Measurements from ENCODE around the gene ACKR1.

Gene ACKR1

DNA sequence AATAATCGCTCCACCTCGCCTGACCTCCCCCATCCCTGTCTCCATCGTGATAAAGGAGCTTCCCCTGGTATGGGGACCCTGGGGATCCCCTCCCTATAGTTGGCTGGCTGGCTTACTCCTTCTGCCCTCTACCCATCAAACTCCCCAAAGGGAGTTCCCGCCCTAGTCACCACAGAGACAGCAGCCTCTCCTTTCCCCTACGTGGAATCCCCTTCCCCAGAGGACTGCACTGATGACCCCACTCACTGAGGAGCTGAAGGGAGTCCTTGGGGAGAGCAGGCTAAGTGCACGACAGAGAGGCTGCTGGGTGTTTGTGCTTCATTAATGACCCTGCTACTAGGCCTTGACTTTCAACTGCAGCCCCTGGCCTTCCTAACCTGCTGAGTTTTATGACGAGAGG lies 31.4 kb upstream of the ACKR1 start:
- H3K27ac Mint-ChIP-seq: no peak overlapping the region
- H3K27me3 Mint-ChIP-seq (ENCODE audit: low read depth): peaks cover 73% of the 10 kb centered on the region
- no peaks in the 10 kb centered on the region for H3K36me3 Mint-ChIP-seq (ENCODE audit: low read depth)
- H3K4me1 Mint-ChIP-seq: peaks cover 6% of the 10 kb centered on the region
- TF ChIP-seq, protein P1, sequence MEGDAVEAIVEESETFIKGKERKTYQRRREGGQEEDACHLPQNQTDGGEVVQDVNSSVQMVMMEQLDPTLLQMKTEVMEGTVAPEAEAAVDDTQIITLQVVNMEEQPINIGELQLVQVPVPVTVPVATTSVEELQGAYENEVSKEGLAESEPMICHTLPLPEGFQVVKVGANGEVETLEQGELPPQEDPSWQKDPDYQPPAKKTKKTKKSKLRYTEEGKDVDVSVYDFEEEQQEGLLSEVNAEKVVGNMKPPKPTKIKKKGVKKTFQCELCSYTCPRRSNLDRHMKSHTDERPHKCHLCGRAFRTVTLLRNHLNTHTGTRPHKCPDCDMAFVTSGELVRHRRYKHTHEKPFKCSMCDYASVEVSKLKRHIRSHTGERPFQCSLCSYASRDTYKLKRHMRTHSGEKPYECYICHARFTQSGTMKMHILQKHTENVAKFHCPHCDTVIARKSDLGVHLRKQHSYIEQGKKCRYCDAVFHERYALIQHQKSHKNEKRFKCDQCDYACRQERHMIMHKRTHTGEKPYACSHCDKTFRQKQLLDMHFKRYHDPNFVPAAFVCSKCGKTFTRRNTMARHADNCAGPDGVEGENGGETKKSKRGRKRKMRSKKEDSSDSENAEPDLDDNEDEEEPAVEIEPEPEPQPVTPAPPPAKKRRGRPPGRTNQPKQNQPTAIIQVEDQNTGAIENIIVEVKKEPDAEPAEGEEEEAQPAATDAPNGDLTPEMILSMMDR (IDR thresholded peaks at IDR 0.05; ENCODE audit: unreplicated experiment in 3 of 3): no peak
- peak overlapping the region in 1 of 3 experiments; percentile 12 for H3K4me3 Mint-ChIP-seq
- no peaks in the 10 kb centered on the region for H3K9me3 Mint-ChIP-seq

DNA sequence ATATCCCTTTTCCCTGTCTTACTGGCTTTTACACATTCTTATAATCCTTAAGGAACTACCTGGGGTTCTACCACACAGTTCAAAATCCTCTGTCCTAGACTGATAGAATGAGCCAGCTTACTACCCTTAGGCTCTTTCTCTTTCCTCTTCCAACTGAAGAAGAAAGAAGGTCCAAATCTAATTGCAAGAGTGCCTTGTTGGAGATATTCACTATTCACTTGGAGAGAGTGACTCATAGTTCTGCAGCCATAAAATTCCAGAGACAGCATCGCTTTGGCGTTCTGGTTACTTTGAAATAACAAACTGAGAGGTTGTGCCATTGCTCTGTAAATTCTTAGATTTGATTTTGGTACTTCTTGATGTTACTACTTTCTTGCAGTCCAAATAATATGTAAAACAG lies 29.1 kb upstream of the ACKR1 start:
- Mint-ChIP-seq H3K4me3 (no peak overlapping the region), H3K36me3 (ENCODE audit: low read depth) (no peaks in the 10 kb centered on the region), H3K27ac (no peak overlapping the region), H3K4me1 (peaks cover 6% of the 10 kb centered on the region), H3K9me3 (no peaks in the 10 kb centered on the region), H3K27me3 (ENCODE audit: low read depth) (peaks cover 56% of the 10 kb centered on the region)
- TF ChIP-seq, protein P1 (IDR thresholded peaks at IDR 0.05; ENCODE audit: unreplicated experiment in 3 of 3): no peak

DNA sequence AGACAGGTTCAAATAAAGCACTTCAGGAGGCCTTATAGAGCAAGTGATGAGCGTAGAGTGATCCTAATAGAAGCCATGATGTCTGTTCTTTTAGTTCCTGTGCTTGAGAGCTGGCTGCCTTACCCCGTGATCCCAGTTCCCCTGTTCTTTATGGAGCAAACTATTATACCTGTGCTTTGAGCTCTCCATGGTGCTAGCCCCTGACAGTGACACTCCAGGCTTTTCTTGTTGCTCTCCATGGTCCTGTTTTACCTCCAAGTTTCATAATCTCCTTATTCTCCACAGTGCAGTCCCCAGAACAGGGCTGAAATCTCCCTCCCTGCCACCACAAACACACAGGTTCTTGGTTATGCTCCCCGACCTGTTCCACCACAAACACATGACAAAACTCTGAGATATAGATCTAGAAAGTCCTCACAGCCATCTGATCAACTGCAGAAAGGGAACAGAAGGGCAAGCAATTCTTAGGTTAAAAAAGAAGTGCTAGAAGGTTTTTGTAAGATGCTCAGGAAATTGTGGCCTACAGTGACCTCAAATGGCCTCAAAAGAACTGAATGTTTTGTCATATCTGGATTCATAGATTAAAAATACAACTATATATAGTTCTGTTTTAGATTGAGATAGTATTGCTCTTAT lies 27.3 kb upstream of the ACKR1 start:
- no peak overlapping the region for H3K4me3 Mint-ChIP-seq
- TF ChIP-seq, protein P1 (IDR thresholded peaks at IDR 0.05; ENCODE audit: unreplicated experiment in 3 of 3): no peak
- H3K4me1 Mint-ChIP-seq: no peaks in the 10 kb centered on the region
- H3K9me3 Mint-ChIP-seq: no peaks in the 10 kb centered on the region
- no peaks in the 10 kb centered on the region for H3K36me3 Mint-ChIP-seq (ENCODE audit: low read depth)
- no peak overlapping the region for H3K27ac Mint-ChIP-seq
- peaks cover 47% of the 10 kb centered on the region for H3K27me3 Mint-ChIP-seq (ENCODE audit: low read depth)

DNA sequence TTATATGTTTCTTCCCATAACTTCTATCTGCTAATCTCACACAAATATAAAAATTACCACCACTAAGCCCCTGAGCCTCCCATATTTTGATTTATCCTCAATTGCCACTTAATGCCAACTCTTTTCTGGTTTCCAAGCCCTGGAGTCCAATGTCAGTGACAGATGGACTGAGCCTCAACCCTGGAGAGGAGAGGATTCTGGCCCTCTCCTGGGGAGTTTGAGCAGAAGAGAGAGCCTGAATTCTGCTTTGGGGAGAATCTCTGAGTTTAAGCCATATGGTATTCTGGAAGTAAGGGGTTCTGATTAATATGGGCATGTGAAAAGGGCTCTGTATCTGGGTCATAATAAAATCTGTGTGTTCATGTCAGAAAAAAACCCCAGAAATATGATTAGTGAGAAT lies 24.8 kb upstream of the ACKR1 start:
- TF ChIP-seq, protein P1 (IDR thresholded peaks at IDR 0.05; ENCODE audit: unreplicated experiment in 3 of 3): no peak
- Mint-ChIP-seq H3K27me3 (ENCODE audit: low read depth) (peaks cover 26% of the 10 kb centered on the region), H3K4me1 (no peaks in the 10 kb centered on the region), H3K9me3 (no peaks in the 10 kb centered on the region), H3K27ac (no peak overlapping the region), H3K4me3 (no peak overlapping the region), H3K36me3 (ENCODE audit: low read depth) (no peaks in the 10 kb centered on the region)

DNA sequence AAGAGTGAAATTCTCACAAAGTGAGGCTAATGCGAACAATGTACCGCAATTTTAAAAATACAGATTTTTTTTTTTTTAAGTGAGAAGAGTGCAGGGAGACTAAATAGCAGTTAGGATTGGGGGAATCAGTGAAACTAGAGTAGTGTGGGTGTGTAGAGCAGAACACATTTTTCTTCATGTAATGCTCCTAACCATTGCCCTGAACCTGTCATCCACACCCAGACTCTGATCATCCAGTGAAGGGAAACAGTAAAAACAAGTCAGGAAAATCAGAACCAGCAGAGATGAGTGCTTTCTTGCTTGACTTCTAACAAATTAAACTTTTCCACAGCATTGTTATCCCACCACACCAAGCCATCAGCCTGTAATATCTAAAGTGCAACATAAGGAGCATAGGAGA lies 24.2 kb upstream of the ACKR1 start:
- Mint-ChIP-seq H3K4me1 (no peaks in the 10 kb centered on the region), H3K27ac (no peak overlapping the region), H3K4me3 (no peak overlapping the region), H3K27me3 (ENCODE audit: low read depth) (peaks cover 20% of the 10 kb centered on the region), H3K36me3 (ENCODE audit: low read depth) (no peaks in the 10 kb centered on the region), H3K9me3 (no peaks in the 10 kb centered on the region)
- TF ChIP-seq, protein P1 (IDR thresholded peaks at IDR 0.05; ENCODE audit: unreplicated experiment in 3 of 3): no peak

DNA sequence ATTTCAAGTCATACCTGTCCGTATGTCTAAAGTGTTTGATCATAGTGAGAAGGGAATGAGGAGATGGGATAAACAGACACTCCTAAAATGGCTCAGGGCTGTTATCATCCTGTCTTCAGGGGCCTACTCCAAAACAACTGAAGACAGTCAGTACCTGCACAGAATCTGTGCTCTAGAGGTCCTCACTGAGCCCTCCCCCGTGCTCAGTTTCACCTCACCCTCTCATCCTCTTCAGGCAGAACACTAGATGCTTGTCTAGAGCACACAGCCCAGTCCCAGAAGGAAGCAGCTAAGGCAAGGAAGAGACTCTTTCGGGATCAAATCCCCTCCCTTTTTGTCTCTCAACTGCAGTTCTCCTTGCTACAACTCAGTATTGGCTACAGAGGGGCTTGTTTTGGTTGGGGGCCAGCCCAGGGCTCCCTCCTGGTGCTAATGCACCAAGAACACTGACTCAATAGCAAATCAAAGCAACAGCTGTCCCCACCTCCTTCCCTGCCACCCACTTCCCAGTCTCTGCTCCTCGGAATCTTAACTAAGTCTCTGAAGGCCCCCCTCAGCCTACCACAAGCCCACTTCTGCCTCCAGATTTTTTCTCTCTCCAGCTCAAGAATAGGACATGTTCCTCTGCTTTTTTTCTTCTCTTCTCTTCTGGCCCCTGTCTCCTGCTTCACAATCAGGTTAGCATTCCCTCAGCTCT lies 23.2 kb upstream of the ACKR1 start:
- TF ChIP-seq, protein P1 (IDR thresholded peaks at IDR 0.05; ENCODE audit: unreplicated experiment in 3 of 3): no peak
- H3K9me3 Mint-ChIP-seq: no peaks in the 10 kb centered on the region

More for the DNA sequence above, 23.2 kb upstream of the ACKR1 start:
- H3K4me3 Mint-ChIP-seq: no peak overlapping the region
- H3K4me1 Mint-ChIP-seq: no peaks in the 10 kb centered on the region
- no peaks in the 10 kb centered on the region for H3K36me3 Mint-ChIP-seq (ENCODE audit: low read depth)
- H3K27ac Mint-ChIP-seq: no peak overlapping the region
- peaks cover 26% of the 10 kb centered on the region for H3K27me3 Mint-ChIP-seq (ENCODE audit: low read depth)

All from nephron (organoid).